Measurements from ENCODE around the gene PTPRA. TPM values are rescaled to one million over a fixed set of nuclear protein-coding genes. Genes with fewer than 3 reads are reported as not detected.

The PTPRA gene
- total and polyA plus RNA-seq, 2 of the 8 experiments (the other 6 are each of a cell fraction or from before 2014, with no cell fraction given) = 47.7 to 51.3 TPM

GRCh38 chr20:3077618-3078134 is 204.4 kb downstream of the PTPRA start (continued):
- TF ChIP-seq MAX (IDR thresholded peaks at IDR 0.05) (no peak), TCF12 (IDR thresholded peaks at IDR 0.05; ENCODE audit: low read depth, low read length) (no peak), TAF7 (optimal IDR thresholded peaks at IDR 0.05; ENCODE audit: borderline replicate concordance, low read depth, low read length) (no peak), SIRT6 (IDR thresholded peaks at IDR 0.05; ENCODE audit: low read length) (no peak), TAF1 (IDR thresholded peaks at IDR 0.05; ENCODE audit: low read depth, low read length) (no peak), CHD2 (IDR thresholded peaks at IDR 0.05; ENCODE audit: low read length) (no peak)
